HS-27A (cell line): ENCODE results near the gene STARD3.

ENCODE experiments used
- DNase-seq: peaks from one replicate; pipeline ENCODE4 v3.0.0-alpha.2; 2012; ENCODE audit warnings: low read depth, missing footprints

Gene STARD3

DNA sequence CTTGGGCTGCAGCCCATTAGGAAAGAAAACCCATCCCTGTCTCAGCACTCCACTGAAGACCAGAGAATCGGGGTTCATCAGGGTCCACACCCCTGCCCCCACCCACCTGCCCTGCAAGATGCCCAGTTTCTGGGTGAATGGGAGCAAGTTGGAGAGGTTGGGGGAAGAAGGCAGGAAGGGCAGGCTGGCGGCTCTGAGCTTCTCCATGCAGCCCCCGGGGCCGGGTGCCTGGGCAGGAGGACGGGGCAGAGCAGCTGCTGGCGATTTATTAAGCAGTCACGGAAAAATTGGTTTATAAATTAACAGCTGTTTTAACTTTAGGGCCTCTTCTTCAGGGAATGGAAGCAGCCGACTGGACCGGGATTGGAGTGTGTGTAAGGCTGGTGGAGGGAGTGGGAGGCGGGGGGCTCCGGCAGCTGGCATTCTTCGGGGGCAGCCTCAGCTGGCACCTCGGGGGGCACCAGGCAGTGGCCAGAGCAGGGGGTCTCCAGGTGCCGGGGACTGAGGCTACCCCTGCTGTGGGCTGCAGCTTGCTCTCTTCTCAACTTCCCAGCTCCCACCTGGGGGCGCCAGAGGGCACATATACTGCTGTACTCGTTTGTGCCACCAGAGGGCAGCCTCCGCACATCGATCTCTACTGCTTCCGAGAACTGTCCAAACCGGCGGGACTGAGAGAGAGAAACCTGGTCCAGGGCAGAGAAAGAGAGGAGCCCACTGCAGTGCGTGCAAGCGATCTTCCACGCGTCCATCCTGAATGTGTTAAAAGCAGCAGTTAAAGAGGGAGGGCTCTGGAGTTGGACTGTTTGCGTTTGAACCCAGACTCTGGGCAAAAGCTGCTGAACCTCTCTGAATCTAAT lies 15.2 kb upstream of the STARD3 start:
- peak; percentile 41 for DNase-seq

DNA sequence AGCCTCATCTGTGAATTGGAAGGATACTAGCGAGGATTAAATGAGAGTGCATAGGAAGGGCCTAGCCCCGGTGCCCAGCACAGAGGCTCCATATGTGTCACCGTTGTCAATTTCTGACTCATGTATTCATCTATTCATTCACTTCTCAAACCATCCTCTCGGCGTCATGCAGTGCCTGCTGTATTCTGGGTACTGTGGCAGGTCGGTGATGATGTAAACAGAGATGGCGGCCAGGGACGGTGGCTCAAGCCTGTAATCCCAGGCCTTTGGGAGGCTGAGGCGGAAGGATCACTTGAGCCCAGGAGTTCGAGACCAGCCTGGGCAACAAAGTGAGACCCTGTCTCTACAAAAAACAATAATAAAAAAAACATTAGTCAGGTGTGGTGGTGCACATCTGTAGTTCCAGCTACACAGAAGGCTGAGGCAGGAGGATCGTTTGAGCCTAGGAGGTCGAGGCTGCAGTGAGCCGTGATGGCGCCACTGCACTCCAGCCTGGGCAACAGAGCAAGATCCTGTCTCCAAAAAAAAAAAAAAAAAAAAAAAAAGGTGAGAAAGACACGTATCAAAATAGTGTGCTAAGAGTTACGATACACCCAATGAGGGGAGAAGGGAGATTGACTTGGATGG lies 14.5 kb upstream of the STARD3 start:
- no peak for DNase-seq

GRCh38 chr17:39623356-39623950 lies 13.5 kb upstream of the STARD3 start:
- no peak for DNase-seq

GRCh38 chr17:39624313-39624712 lies 12.6 kb upstream of the STARD3 start:
- DNase-seq, result no peak

- no peak for DNase-seq
Measured at GRCh38 chr17:39625198-39625785, 11.7 kb upstream of the STARD3 start.

DNA sequence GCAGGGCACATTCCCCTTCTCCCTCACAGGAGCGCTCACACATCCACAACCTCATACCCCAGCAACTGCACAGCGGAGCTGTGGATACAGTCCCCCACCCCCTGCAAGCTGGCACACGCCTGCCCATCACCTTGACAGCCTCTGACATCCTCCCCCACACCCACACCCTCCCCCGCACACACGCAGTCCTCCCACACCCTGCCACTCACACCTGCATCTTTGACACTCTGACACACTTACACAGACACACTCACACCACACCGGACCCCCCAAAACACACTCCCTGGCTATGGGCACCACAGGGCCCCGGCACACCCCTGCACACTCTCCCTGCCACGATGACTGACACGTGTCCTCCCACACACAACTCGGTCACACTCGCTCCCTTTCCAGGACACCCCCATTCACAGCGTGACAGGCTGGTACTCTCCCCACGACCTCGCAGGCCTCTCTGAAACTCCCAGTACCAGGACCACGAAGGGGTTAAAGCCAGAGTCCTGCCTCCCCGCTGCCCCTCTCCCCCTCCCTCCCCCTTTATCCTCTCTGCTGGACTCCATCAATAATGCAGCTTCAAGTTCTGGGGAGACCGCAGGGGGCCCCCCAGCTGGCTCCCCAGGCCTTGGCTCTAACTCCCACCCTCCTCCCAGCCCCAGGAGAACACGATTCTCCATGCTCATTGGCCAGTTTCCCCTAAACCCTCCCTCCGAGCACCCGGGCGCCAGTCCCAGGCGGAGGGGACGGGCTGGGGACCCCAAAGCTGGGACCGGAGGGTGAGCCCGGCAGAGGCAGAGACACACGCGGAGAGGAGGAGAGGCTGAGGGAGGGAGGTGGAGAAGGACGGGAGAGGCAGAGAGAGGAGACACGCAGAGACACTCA lies 10.5 kb upstream of the STARD3 start, which contains the start of gene PPP1R1B:
Gene PPP1R1B (plus strand): TSS at position 782 of the 876 bp plus-strand sequence. CDS start 441 bp downstream, outside the sequence.
- no peak for DNase-seq

DNA sequence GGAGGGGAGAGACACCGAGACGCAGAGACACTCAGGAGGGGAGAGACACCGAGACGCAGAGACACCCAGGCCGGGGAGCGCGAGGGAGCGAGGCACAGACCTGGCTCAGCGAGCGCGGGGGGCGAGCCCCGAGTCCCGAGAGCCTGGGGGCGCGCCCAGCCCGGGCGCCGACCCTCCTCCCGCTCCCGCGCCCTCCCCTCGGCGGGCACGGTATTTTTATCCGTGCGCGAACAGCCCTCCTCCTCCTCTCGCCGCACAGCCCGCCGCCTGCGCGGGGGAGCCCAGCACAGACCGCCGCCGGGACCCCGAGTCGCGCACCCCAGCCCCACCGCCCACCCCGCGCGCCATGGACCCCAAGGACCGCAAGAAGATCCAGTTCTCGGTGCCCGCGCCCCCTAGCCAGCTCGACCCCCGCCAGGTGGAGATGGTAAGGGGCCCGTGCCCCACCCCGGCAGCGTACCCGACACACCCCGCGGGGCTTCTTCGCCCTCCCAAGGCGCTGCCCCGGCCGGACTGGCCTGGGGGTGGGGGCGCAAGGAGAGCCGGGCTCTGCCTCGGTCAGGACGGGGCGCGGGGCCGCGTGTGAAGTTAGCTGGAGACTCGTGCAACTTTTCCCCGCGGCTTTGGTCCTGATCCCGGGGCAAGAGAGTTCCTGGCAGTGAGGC lies 9.8 kb upstream of the STARD3 start:
- no peak for DNase-seq

DNA sequence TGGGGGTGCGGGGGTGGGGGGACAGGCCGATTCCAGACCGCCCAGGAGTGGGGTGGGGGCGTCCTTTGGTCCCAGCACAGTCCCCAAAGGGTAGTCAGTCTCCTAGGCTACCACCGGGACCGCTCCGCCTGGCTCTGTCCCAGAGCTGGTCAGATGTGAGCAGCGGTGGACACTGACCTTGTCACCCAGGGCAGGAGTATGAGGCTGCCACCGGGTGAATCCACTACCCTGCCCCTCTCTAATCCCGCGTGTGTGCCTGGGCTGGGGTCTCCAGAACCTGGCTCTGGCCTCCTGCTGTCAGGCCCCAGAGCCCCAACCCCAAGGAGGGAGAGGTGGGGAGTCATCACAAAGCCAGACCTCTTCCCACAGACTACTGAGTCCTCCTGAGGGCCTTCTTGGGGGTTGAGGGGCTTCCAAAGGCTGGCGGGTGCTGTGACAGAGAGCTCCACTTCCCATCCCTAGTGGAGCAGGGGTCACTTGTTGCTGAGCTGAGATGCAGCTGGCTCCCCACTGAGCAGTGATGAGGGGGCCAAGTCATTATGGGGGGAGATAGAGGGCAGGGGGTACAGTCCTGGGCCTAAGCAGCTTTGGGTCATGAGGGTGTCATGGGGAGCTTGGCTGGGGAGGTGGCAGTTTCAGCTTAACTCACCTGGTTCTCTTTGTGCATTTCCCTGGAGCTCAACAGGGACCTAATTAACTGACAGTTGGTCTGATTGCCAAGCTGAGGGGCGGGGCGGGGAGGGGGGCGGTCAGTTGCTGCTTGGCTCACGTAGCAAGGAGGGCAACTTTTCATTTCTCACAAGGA lies 9.0 kb upstream of the STARD3 start:
- no peak for DNase-seq

DNA sequence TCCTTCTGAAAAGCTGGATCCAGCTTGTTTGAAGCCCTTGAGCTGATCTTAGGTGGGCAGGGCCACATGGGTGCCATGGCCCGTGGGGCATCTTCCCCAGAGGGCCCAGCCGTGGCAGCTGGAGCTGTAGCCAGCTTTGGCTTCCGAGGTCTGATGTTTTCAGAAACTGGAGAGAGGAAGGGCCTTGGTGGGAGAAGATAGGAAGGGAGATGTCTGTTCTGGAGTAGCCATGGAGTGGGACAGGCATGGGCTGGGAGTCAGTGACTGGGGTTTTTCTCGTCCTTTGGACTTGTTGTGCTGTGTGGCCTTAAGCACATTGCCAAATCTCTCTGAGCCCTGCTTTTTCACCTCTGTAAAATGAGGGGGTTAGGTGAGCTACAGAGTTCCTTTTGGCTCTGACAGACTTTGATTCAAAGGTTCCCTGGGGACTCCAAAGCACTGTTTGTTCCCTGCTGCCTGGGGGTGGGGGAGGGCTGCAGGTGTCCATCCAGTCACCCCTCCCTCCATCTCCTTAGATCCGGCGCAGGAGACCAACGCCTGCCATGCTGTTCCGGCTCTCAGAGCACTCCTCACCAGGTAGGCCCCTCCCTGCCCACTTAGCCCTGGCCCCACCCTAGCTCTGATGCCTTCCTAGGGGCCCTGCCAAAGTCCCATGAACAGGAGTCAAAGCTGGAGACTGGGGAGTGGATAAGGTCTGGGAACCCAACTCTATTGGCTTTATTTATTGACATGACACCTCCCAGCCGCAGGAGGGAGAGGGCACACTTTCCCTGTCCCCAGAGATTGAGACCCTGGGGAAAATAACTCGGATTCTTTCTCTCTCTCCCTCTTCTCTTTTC lies 8.1 kb upstream of the STARD3 start:
- no peak for DNase-seq

GRCh38 chr17:39629494-39629880 lies 7.5 kb upstream of the STARD3 start:
- DNase-seq, result no peak

DNA sequence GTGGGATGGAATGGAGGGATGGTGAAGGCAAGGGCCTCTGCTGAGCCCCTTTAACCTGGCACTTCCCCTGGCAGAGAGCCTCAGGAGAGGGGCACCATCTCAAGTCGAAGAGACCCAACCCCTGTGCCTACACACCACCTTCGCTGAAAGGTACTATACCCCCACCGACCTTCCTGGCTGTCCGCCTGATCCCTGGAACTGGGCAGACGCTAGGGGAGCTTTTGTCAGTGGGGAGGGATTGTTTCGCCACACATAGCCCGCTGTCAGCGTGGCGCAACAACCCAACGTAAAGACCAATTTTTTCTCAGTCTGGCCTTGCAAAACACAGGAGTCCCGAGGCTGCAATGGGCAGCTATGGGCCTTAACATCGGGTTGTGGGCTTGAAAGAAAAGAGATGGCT lies 7.0 kb upstream of the STARD3 start:
- no peak for DNase-seq

DNA sequence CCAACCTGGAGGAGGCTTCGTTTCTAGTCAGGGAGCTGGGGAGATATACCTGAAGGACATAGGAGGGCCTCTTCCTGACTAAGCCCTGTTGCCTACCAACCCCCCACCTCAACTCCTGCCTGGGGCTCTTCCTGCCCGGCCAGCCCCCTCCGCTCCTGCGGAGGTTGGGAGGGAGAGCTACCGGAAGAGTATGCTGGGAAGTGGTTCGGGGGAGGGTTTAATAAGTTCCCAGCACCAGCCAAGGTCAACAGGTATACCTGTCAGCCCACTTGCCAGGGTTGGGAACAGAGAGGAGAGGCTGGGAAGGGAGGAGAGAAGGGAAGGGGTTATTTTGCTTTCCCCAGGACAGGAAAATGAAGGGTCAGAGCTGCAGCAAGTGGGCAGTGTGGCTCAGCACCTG lies 5.5 kb upstream of the STARD3 start:
- DNase-seq, result no peak

DNA sequence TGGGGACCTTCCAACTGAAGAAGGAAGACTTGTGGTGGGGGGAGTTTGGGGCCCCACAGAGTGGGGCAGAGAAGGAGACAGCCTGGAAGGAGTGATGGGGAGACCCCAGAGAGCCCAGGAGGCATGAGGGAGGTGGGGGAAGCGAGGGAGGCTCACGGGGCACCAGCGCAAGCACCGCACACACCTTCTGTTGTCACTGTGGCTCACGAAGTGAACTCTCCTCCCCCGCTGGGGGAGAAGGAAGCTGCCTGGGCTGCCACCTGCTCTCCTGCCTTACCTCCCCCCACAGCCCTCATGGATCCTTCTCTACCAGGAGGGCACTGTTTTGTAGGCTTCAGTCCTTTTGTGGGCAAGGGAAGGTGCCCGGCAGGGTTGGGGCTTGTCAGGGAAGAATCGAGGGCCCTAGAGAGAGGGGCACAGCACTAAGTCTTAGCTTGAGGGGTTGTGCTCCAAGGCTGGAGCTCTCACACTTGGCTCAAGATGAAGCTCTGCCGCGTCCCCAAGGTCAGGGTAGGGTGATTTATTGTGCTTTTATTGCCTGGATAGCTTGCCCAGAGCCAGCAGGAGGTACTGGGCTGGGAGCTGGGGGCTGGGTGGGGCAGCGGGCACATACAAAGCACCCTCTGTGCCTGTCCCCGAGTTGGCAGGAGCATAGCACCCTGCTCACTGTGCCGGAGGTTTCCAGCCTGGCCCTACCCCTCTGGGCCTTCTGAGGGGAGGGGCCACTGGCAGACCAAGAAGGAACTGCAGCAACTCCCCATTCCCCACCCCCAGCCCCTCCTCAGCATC lies 4.6 kb upstream of the STARD3 start:
- no peak for DNase-seq

DNA sequence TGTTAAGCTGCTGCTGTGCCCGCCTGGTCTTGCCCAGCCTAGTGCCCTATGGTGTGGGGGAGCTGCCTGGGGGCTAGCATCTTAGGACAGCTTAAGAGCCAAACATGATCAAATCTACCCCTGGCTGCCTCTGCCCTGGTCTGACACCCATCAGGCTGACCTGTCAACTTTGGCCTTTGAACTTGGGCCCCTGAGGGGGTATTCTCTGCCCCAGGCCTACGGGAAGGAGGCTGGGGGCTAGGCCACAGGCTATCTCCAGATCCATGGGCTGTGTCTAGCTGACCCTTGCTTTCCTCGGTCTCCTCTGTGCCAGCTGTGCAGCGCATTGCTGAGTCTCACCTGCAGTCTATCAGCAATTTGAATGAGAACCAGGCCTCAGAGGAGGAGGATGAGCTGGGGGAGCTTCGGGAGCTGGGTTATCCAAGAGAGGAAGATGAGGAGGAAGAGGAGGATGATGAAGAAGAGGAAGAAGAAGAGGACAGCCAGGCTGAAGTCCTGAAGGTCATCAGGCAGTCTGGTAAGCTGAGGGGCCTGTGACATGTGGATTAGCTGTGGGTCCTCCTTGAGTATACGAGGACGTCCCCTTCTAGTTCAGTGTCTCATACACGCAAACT lies 3.3 kb upstream of the STARD3 start:
- DNase-seq, result no peak

DNA sequence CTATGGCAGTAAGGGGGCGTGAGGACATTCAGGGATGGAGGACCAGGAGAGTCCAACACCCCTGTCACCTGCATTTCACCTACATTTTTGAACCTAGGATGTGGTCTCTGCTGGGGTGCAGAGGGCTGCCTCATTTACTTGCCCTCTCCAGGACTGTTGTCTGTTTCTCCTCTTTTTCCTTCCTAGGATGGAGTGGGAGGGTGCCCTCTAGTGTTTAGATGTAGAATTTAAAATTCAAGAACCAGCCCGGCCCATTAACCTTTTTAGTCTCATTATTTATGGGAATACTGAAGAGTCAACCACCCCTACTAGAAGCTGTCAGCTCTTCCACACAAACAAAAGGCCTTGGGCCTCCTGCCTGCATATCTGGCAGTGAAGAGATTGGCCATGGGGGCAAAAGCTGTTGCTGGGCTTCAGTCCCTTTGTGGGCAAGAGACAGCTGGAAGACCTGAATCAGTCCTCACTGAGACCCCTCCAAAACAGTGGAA lies 2.5 kb upstream of the STARD3 start:
- no peak for DNase-seq

DNA sequence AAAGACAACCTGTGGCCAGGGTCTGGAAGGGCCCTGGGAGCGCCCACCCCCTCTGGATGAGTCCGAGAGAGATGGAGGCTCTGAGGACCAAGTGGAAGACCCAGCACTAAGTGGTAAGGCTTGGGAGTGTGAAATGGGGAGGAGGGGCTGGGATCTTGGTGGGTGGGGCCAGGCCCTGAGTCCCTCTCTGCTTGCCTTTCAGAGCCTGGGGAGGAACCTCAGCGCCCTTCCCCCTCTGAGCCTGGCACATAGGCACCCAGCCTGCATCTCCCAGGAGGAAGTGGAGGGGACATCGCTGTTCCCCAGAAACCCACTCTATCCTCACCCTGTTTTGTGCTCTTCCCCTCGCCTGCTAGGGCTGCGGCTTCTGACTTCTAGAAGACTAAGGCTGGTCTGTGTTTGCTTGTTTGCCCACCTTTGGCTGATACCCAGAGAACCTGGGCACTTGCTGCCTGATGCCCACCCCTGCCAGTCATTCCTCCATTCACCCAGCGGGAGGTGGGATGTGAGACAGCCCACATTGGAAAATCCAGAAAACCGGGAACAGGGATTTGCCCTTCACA lies 1.2 kb upstream of the STARD3 start:
- DNase-seq, result no peak

- no peak for DNase-seq
Measured at GRCh38 chr17:39636587-39636926, 387 bp upstream of the STARD3 start.

GRCh38 chr17:39638317-39638716 lies 1.4 kb downstream of the STARD3 start:
- no peak for DNase-seq
